ENCODE measurements around the gene STING1.
"Not testable (repeated sequence)": the region's sequence is repeated elsewhere in the genome, so short reads cannot be mapped to it uniquely, and the experiment has no call there.

The STING1 gene

DNA sequence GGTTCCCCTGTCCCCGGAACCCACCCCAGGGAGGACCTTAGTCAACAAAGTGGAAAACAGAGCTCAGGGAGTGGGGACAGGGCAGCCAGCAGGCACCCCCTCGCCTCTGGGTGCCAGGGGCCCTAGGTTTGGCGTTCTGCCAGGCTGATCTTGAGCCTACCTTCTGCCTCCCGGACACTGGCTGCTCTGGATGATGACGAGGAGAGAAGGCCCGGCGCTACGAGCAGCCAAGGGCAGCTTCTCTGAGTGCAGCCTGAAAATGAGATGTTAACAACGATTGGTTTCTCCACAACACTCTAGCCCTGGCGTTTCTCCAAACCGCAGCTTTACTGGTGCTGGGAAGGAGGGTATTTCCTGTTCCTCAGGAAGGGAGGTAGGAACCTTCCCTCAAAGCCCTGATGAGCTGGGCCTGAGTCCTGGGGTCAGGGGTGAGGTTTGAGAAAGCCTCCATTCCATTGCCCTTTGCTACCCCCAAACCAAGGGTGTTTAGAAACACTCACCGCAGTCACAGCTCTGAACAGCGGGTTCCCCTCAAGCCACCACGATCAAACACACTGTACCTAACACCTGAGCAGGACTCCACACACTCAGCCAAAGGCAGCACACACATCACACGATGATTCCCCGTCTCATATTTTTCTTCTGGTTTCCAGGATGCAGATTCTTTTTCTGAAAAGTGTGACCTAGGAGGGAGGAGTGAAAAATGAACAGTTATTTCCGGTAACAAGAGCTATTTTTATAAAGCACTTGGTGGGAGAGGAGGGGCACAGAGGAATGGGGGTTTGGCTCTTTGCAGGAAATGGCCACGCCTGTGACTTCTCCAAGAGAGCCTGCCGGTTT, at the start of gene STING1:
Gene STING1, minus strand, starts transcription at position 709 of the 840 bp plus-strand sequence. CDS start 1,054 bp downstream, outside the sequence.
- DNase-seq = peak; percentile 66 to 73

DNA sequence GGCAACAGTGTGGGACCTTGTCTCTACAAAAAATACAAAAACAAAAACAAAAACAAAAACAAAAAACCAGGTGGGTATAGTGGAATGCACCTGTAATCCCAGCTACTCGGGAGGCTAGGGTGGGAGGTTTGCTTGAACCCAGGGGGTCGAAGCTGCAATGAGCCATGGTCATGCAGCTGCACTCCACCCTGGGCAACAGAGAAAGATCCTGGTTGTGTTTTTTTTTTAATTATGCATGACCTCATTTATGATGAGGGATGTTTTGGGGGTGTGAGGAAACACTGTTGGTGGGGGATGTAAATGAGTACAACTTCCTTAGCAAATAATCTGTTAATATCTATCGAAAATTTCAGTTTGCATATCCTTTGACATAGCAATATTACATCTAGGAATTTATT, 49.2 kb upstream of the STING1 start:
- DNase-seq = no peak

DNA sequence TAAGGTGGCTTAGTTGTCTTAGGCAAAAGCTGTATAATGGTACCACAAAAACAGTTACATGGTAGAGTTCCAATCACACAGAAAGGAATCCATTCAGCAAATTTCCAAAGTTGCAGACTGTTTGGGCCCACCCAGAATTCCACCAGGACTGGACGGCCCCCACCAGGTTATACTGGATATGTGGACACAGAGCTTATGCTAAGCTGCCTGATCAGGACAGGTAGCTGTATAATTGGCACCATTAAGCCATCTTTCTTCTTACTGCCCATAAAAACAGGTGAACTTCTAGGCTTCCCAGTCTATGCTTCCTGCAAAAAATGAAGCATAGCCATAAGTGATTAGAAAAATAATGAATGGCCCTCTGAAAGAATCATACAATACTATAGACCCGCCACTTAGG, 47.5 kb upstream of the STING1 start:
- DNase-seq = not testable (repeated sequence)

DNA sequence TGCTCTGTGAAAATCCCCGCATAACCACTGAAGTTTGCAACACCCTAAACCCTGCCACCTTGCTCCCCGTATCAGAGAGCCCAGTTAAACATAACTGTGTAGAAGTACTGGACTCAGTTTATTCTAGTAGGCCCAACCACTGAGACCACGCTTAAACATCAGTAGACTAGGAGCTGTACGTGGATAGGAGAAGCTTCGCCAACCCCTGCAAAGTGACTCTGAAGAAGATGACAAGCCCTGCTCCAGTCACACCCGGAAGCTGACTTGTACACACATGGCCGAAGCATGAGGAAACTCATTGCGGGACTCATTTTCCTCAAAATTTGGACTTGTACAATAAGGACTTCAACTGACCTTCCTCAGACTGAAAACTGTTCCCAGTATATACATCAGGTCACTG, 46.1 kb upstream of the STING1 start:
- not testable (repeated sequence) for DNase-seq

DNA sequence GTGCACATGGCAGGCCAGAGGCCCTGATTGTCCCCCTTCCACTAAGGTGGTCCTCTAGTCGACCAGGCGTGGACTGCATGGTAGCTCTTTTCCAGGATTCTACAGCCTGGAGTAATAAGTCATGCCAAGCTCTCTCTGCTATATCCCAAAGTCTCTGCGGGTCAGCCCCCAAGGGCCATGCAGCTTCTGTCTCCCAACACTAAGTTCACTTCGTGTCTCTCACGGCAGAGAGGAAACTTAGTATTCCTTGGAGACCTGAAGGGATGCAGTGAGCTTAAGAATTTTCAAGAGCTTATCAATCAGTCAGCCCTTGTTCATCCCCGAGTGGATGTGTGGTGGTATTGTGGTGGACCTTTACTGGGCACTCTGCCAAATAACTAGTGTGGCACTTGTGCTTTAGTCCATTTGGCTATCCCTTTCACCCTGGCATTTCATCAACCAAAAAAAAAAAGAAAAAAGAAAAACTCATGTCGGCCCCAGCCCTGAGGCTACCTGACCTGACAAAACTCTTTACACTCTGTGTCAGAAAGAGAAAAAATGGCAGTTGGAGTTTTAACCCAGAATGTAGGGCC, 45.4 kb upstream of the STING1 start:
- not testable (repeated sequence) for DNase-seq

DNA sequence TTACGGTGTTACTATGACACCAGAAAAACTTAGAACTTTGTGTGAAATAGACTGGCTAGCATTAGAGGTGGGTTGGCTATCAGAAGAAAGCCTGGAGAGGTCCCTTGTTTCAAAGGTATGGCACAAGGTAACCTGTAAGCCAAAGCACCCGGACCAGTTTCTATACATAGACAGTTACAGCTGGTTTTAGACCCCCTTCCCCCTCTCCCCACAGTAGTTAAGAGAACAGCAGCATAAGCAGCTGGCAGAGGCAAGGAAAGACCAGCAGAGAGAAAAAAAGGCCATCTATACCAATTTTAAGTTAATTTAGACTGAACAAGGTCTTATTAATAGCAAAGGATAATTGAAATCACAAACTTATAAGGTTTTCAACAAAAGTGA, 44.5 kb upstream of the STING1 start:
- DNase-seq = not testable (repeated sequence)

DNA sequence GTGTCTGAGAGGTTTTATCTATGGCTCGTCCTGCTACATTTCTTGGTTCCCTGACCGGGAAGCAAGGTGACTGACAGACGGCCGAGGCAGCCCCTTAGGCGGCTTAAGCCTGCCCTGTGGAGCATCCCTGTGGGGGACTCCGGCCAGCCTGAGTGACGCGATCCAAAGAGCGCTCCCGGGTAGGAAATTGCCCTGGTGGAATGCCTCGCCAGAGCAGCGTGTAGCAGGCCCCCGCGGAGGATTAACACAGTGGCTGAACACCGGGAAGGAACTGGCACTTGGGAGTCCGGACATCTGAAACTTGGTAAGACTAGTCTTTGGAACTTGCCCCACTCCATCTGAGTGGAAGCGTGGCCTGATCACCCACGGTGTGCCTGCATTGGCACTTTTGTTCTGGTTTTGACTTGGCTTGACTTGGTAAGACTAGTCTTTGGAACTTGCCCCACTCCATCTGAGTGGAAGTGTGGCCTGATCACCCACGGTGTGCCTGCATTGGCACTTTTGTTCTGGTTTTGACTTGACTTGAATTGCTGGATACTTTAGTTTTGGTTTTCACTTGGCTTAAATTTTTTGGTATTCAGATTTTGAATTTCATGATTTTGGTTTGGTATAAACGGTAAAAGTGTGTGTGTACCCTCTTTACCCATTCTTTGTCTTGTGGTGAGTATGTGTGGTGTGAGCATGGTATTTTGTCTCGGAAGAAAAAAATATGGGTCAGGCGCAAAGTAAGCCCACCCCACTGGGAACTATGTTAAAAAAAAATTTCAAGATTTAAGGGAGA, 43.9 kb upstream of the STING1 start:
- not testable (repeated sequence) for DNase-seq

DNA sequence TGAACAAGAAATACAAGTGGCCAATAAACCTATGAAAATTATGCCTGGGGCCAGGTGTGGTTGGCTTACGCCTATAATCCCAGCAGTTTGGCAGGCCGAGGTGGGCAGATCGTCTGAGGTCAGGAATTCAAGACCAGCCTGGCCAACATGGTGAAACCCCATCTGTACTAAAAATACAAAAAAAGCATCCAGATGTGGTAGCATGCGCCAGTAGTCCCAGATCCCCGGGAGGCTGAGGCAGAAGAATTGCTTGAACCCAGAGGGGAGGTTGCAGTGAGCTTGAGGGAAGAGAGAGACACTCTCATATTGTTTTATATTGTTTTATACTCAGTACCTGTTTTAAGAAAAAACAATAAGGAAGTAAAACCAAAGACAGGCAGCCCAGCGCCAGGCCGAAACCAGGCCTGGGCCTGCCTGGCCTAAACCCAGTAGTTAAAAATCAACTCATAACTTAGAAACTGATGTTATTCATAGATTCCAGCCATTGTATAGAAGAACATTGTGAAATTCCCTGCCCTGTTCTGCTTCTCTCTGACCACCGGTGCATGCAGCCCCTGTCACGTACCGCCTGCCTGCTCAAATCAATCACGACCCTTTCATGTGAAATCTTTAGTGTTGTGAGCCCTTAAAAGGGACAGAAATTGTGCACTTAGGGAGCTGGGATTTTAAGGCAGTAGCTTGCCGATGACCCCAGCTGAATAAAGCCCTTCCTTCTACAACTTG, 43.2 kb upstream of the STING1 start:
- not testable (repeated sequence) for DNase-seq

DNA sequence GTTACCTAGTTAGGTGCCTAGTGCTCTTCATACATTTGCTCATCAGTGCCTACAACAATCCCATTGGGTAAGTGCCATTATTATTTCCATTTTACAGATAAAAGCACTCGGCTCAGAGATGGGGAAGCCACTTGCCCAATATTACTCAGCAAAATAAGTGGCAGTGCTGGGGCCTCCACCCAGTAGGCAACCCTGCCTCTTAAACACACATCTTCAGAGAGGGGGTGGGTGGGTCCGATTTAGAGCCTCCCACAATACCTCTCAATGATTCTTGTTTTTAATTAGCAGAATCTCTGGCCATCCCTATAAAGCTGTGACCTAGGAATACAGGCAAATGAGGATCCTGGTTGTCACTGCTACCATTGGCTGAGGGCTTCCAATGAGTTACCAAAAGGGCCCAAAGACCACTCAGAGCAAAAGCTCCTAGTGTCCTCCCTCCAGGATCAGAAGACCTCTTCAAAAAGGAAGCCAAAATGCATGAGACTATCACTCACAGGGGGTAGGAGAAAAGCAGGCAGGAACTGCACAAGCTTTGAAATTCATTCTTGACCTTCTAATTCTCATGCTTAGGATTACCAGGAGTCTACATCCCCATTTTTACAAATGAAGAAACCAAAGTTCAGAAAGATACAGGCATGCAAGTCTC, 42.5 kb upstream of the STING1 start:
- no peak for DNase-seq

DNA sequence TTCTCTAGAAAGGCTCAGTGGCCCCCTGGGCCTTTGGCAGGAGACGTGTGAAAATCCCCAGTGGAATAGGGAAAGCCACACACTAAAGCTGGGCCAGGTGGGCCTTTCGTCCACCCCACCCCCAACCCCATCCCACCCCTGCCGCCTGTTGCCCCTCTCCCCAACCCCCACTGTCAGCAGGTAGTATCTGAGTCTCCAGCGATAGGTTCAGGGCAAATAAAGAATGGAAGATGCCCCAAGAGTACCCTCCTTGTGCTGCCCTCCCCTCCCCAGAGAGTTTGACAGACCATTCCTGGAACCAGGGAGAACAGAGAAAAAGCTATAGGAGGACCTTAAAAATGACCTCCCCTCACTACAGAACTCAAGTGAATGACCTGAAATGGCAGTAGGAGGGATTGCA, 41.9 kb upstream of the STING1 start:
- no peak for DNase-seq

DNA sequence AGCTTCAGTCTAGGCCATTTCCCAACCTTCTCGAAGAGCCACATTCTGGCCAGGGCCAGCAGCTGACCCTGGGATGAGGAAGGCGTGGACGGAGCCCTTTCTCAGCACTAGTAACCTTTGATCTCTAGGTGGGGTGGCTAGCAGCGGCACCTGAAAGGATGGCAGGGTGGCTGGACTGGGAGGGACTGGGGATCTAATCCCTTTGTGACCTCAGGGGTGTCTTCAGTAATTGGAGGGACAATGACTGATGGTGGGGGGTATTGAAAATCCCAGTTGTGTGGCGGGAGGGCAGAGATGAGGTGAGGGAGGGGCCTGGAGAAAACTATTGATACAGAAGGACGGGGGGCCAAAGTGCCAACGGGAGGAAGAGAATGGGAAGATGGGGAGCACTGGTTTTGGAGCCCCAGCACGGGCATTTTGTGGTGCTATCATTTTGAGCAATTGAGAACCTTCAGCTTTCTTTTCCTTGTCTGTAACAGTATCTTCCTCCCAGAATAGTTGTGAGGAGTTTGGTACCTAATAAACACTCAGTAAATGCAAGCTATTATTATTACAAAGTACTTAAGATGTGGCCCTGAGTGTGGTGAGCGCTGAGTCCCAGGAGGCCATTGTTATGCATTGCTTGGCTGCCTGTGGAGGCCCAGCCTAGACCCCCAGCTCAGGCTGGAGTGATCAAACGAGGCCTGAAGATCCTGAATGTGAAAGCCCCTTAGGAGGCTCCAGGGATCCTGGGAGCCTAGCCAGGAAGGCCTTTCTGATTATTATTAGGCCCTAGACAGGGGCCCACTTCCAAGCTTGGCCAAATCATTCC, 41.3 kb upstream of the STING1 start:
- no peak for DNase-seq

DNA sequence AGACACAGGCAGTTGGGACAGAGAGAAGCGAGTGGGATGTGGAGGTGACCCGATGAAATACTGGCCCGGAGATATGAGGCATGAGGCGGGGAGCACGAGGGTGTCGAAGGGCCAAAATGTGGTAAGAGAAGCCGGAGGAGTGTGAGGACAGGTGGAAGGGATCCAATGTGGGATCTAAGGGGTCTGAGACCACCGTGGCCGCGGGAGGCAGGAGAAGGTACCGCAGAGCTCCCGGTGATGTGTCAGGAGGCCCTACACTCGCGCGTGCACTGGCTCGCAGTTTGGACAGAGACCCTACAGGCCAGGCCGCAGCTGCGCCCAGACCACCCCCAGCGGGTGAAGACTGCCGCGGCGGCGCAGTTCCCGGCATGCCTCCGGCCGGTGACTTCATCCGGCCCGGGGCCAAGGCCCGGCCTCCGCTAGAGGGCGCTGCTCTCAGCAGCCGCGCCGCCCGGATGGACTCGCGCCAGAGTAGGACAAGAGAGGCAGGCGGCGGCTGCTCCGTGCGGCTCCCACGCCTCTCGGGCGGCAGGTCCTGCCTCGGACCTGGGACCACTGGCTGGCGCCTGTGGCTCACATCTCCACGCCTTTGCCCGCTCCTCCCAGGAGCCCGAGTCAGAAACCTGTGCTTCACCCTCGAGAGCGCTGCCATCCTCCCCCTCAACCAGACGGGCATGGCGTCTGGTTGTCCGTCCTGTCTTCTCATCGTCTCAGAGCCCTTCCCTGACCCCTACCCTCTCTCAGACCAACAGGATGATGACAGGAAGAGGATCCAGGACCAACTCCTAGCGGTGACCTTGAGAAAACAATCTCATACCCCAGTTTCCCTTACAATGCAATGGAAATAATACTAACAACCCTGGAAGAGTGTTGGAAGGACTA, 35.4 kb upstream of the STING1 start:
- DNase-seq = peak; percentile 89 to 92

DNA sequence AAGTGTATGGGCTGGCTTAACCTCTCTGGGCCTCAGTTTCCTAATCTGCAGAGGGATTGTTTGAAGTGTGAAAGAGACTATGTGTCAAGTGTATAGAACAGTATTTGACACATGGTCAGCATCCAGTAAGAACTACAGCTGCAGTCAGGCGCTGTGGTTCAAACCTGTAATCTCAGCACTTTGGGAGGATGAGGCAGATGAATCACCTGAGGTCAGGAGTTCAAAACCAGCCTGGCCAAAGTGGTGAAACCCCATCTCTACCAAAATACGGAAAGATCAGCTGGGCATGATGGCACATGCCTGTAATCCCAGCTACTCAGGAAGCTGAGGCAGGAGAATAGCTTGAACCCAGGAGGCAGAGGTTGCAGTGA, 31.9 kb upstream of the STING1 start:
- DNase-seq = no peak

DNA sequence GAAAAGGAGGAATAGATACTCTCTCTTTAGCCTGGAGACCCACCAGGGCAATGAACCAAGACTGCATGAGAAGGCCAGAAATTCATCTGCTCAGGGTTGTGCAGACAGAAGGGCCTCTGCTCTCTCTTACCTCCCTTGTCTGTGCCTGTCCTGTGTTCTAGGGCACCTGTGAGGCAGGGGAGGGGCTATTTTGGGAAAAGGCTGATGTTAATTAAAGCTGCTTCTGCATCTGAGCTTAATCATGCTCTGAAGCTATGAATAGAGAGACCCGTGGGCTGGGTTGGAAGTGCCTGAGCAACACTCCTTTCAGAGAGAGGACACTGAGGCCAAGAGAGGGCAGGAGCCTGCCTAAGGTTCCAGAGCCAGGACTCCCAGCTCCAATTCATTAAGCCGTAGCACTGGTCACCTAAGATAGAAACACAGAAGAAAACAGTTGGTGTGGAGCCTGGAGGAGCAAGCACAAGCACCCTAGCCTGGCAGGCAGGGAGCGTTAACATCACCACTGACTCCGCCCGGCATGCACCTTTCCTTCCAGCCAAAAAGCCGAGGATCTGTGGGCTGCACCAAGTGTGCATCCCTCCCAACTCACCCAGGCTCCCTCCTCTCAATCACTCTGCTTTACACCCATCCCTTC, 31.4 kb upstream of the STING1 start:
- no peak for DNase-seq

DNA sequence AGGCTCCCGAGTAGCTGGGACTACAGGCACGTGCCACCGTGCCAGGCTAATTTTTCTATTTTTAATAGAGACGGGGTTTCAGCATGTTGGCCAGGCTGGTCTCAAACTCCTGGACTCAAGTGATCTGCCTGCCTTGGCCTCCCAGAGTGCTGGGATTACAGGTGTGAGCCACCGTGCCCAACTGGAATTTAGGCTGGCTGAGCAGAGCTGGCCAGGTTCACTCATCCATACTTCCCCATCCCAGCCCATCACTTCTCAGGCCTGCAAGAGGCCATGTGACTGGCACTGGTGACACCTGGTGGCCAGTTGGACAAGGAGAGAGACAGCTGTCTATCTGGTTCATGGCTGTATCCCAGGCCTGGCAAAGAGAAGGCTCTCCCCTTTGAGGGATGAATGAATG, 30.9 kb upstream of the STING1 start:
- peak; percentile 82 to 83 for DNase-seq

DNA sequence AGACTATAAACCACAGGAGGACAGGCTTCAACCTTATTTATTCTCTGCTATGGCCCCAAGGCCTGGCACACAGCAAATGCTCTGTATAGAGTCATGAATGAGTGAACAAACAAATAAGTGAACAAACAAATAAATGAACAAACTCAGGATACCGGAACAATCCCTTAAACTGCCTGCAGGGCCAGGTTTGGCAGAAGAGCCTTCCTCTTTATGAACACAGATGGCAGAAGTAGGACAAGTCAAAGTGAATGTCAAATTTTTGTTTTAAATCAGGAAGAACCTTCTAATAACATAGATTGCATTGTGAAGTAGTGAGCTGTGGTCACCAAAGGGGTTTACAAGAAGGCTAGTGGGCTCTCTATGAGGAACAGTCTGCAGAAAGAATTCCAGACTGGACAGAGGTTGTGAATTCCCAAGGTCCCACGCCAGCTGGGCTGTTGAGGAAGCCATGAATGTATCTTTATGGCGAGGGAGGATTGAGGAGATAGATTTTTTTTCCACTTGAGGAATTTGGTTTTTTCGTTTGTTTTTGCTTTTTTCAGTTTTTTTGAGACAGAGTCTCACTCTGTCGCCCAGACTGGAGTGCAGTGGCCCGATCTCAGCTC, 30.3 kb upstream of the STING1 start:
- DNase-seq = no peak

DNA sequence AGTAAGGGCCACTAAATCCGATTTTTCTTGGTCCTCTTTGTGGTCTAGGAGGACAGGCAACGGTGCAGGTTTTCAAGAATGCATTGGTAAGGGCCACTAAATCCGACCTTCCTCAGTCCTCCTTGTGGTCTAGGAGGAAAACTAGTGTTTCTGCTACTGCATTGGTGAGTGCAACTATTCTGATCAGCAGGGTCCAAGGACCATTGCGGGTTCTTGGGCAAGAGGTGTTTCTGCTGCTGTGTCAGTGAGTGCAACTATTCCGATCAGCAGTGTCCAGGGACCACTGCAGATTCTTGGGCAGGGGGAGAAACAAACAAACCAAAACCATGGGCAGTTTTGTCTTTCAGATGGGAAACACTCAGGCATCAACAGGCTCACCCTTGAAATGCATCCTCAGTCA, 22.2 kb upstream of the STING1 start:
- DNase-seq = not testable (repeated sequence)

DNA sequence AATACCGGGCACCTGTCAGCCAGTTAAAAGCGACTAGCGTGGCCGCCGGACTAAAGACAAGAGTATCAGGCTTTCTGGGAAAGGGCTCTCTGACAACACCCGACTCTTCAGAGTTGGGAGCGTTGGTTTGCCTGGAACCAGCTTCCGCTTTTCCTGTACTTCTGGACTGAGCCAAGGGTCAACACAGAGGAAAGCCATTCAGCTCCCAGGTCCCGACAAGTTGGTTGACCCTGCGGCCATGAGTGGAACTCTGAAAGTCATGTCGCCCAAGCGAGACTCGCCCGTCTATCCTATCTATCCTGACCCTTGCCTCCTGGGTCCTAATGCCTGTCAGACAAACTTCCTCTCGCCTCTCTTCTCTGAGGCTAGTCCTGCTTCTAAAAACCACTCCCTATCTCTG, 21.3 kb upstream of the STING1 start:
- DNase-seq = not testable (repeated sequence)

DNA sequence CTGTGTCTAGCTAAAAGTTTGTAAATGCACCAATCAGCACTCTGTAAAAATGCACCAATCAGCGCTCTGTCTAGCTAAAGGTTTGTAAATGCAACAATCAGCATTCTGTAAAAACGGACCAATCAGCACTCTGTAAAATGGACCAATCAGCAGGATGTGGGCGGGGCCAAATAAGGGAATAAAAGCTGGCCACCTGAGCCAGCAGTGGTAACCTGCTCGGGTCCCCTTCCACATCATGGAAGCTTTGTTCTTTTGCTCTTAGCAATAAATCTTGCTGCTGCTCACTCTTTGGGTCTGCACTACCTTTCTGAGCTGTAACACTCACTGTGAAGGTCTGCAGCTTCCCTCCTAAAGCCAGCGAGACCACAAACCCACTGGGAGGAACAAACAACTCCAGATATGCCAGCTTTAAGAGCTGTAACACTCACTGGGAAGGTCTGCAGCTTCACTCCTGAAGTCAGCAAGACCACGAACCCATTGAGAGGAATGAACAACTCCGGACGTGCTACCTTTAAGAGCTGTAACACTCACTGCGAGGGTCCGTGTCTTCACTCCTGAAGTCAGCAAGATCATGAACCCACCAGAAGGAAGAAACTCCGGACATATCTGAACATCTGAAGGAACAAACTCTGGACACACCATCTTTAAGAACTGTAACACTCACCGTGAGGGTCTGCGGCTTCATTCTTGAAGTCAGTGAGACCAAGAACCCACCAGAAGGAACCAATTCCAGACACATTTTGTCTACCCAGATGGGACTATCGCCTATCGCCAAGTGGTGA, 20.7 kb upstream of the STING1 start:
- not testable (repeated sequence) for DNase-seq
